Osteoblast (primary cell): ENCODE measurements around the gene GSE1. TPM values are rescaled to one million over a fixed set of nuclear protein-coding genes. Genes with fewer than 3 reads are reported as not detected.

Experiments used
- DNase-seq: peaks from one replicate; pipeline ENCODE4 v3.0.0; 2011; ENCODE audit warnings: low spot score, mixed read lengths; ENCODE audit not compliant: insufficient read length; ENCODE audit errors: missing footprints
- H2AFZ ChIP-seq: 2 replicates; pipeline ENCODE4 v1.6.0; 2011; ENCODE audit warnings: mild to moderate bottlenecking, low read length
- H3K27ac ChIP-seq: 2 replicates; pipeline ENCODE4 v1.5.1; 2011; ENCODE audit warnings: mild to moderate bottlenecking, low read depth, low read length, moderate library complexity
- H3K27me3 ChIP-seq: 2 replicates; pipeline ENCODE4 v1.6.0; 2012; ENCODE audit warnings: mild to moderate bottlenecking, control low read depth, inconsistent platforms, low read length, moderate library complexity; ENCODE audit not compliant: insufficient read depth
- H3K36me3 ChIP-seq: 2 replicates; pipeline ENCODE4 v1.5.1; 2011; ENCODE audit warnings: mild to moderate bottlenecking, low read length, control low read depth, moderate library complexity; ENCODE audit not compliant: insufficient read depth
- H3K4me1 ChIP-seq: 2 replicates; pipeline ENCODE4 v1.5.1; 2011; ENCODE audit warnings: mild to moderate bottlenecking, low read length, control low read depth, moderate library complexity; ENCODE audit not compliant: insufficient read depth
- H3K4me2 ChIP-seq: 2 replicates; pipeline ENCODE4 v1.6.0; 2011; ENCODE audit warnings: mild to moderate bottlenecking, low read length; ENCODE audit not compliant: insufficient read depth
- H3K4me3 ChIP-seq: fragments of 200-600 bp; sonication (generic); 3 replicates; pipeline ENCODE4 v1.5.1; 2012; ENCODE audit warnings: mild to moderate bottlenecking, low read length, inconsistent platforms; ENCODE audit not compliant: insufficient read depth
- H3K79me2 ChIP-seq: 2 replicates; pipeline ENCODE4 v1.6.0; 2012; ENCODE audit warnings: mild to moderate bottlenecking, low read length, control low read depth, inconsistent platforms; ENCODE audit not compliant: insufficient read depth
- H3K9me3 ChIP-seq: 2 replicates; pipeline ENCODE4 v1.5.1; 2011; ENCODE audit warnings: low read depth, low read length, control low read depth
- H4K20me1 ChIP-seq: 2 replicates; pipeline ENCODE4 v1.6.0; 2012; ENCODE audit warnings: mild to moderate bottlenecking, low read length, control low read depth; ENCODE audit not compliant: insufficient read depth
- total RNA-seq: library from RNA; depleted of rRNA; stranded (reverse); fragments of >200 nt; gene quantifications from 2 replicates; pipeline ENCODE4 v1.2.3, GENCODE V29; 2012
- TF ChIP-seq, protein P1 (sequence below): IDR thresholded peaks from 2 replicates; pipeline ENCODE4 v1.5.1; 2011; ENCODE audit warnings: mild to moderate bottlenecking, low read depth, low read length, moderate library complexity; ENCODE audit errors: extremely low read depth

The GSE1 gene
- total RNA-seq, 1 donor: 49.6 TPM

DNA sequence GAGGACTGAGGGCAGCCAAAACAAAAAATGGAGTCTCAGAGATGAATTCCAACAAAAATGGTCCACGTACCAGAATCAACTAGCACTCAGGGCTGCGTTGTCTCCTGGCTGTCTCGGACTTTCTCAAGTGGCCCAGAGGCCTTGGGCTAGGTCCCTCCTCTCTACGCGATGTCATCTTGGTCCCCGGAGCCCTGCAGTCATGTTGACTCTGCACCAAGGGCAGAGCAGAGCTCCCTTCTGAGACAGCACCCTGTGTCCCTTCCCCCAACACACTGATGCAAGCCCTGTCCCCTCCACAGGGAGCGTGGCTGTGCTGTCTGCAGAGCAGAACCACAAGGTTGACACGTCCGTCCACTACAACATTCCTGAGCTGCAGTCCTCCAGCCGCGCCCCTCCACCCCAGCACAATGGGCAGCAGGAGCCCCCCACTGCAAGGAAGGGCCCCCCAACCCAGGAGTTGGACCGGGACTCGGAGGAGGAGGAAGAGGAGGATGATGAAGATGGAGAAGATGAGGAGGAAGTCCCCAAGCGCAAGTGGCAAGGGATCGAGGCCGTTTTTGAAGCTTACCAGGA, 54.8 kb downstream of the GSE1 start:
- peaks cover 96% of the 10 kb centered on the region for H3K36me3 ChIP-seq
- DNase-seq: peak; percentile 65
- no peak overlapping the region for H3K4me2 ChIP-seq

GRCh38 chr16:85668676-85669424, 55.7 kb downstream of the GSE1 start:
- Histone ChIP-seq H3K4me3 (no peak overlapping the region), H3K36me3 (peaks cover 87% of the 10 kb centered on the region), H2AFZ (no peak overlapping the region), H3K27ac (no peak overlapping the region), H3K27me3 (no peaks in the 10 kb centered on the region), H3K4me1 (peaks cover 5% of the 10 kb centered on the region), H3K9me3 (no peaks in the 10 kb centered on the region), H3K79me2 (peaks cover 3% of the 10 kb centered on the region), H4K20me1 (peaks cover 35% of the 10 kb centered on the region), H3K4me2 (no peak overlapping the region)
- TF ChIP-seq, protein P1, sequence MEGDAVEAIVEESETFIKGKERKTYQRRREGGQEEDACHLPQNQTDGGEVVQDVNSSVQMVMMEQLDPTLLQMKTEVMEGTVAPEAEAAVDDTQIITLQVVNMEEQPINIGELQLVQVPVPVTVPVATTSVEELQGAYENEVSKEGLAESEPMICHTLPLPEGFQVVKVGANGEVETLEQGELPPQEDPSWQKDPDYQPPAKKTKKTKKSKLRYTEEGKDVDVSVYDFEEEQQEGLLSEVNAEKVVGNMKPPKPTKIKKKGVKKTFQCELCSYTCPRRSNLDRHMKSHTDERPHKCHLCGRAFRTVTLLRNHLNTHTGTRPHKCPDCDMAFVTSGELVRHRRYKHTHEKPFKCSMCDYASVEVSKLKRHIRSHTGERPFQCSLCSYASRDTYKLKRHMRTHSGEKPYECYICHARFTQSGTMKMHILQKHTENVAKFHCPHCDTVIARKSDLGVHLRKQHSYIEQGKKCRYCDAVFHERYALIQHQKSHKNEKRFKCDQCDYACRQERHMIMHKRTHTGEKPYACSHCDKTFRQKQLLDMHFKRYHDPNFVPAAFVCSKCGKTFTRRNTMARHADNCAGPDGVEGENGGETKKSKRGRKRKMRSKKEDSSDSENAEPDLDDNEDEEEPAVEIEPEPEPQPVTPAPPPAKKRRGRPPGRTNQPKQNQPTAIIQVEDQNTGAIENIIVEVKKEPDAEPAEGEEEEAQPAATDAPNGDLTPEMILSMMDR: no peak
- DNase-seq: peak; percentile 58

More for the DNA sequence above, 54.8 kb downstream of the GSE1 start:
- Histone ChIP-seq H4K20me1 (peaks cover 34% of the 10 kb centered on the region), H3K27me3 (no peaks in the 10 kb centered on the region), H3K4me1 (no peaks in the 10 kb centered on the region), H3K4me3 (no peak overlapping the region), H3K79me2 (peaks cover 3% of the 10 kb centered on the region), H3K27ac (no peak overlapping the region), H2AFZ (no peak overlapping the region), H3K9me3 (no peaks in the 10 kb centered on the region)
- TF ChIP-seq, protein P1: no peak

GRCh38 chr16:85670840-85671239, 57.7 kb downstream of the GSE1 start:
- H3K4me2 ChIP-seq: no peak overlapping the region
- TF ChIP-seq, protein P1: no peak
- peak; percentile 9 for DNase-seq
- peaks cover 3% of the 10 kb centered on the region for H3K79me2 ChIP-seq
- no peak overlapping the region for H3K27ac ChIP-seq
- peaks cover 15% of the 10 kb centered on the region for H3K4me1 ChIP-seq
- no peaks in the 10 kb centered on the region for H3K27me3 ChIP-seq
- H3K4me3 ChIP-seq: no peak overlapping the region
- peaks cover 36% of the 10 kb centered on the region for H4K20me1 ChIP-seq
- H3K36me3 ChIP-seq: peaks cover 82% of the 10 kb centered on the region
- H2AFZ ChIP-seq: no peak overlapping the region
- H3K9me3 ChIP-seq: no peaks in the 10 kb centered on the region
